ENCODE measurements around the gene TEX48. TPM values are rescaled to one million over a fixed set of nuclear protein-coding genes. Genes with fewer than 3 reads are reported as not detected.

Gene TEX48
- total RNA-seq, 2 donors from 2014 or later: not detected

DNA sequence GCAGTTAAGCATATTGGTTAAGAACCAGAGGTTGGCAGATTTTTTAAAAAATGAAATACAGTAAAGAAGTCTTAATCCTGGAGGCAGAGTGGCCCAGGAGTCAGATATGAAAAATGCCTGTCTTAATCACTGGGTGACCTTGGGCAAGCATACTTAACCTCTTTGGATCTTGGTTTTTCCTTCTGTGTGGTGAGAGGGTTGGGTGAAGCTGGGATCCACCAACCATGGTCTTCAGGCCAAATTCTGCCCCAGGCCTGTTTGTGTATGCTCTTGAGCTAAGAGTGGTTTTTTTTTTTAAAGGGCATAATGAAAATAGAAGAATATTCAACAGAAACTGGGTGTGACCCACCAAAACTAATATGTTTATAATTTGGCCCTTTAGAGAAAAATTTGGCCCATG, 20.0 kb upstream of the TEX48 start:
- no peaks in the 10 kb centered on the region for H3K36me3 ChIP-seq
- TF ChIP-seq, protein P1, sequence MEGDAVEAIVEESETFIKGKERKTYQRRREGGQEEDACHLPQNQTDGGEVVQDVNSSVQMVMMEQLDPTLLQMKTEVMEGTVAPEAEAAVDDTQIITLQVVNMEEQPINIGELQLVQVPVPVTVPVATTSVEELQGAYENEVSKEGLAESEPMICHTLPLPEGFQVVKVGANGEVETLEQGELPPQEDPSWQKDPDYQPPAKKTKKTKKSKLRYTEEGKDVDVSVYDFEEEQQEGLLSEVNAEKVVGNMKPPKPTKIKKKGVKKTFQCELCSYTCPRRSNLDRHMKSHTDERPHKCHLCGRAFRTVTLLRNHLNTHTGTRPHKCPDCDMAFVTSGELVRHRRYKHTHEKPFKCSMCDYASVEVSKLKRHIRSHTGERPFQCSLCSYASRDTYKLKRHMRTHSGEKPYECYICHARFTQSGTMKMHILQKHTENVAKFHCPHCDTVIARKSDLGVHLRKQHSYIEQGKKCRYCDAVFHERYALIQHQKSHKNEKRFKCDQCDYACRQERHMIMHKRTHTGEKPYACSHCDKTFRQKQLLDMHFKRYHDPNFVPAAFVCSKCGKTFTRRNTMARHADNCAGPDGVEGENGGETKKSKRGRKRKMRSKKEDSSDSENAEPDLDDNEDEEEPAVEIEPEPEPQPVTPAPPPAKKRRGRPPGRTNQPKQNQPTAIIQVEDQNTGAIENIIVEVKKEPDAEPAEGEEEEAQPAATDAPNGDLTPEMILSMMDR (IDR thresholded peaks at IDR 0.05): no peak
- H3K4me1 ChIP-seq: no peaks in the 10 kb centered on the region
- H3K27me3 ChIP-seq: no peaks in the 10 kb centered on the region
- DNase-seq: no peak
- no peak overlapping the region for H3K27ac ChIP-seq
- no peak overlapping the region for H3K4me3 ChIP-seq
- intact Hi-C loops (cut with DNase I): no loop called here
- H3K9me3 ChIP-seq: no peaks in the 10 kb centered on the region
- no peak overlapping the region for H3K9ac ChIP-seq (ENCODE audit: low read depth in 2 of 2, low read length in 2 of 2)

DNA sequence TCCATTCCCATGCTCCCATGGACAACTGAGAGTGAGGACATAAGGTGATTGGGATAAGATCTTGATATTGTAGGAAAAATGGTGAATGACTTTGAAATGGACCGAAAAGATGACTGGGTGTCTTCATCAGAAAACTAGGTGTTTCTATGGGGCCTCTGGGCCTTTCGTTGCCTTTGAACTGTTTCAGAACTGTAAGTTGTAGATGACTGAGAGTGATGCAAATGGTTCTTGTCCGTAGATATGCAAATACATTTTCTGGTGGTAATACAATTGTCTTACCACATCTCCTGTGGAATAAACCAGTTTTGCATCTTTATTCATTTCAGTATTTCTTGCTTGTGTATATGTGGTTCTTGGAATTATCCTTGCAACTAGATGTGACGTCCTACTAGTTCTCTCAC, 16.0 kb upstream of the TEX48 start:
- no peak for DNase-seq
- no peak overlapping the region for H3K9ac ChIP-seq (ENCODE audit: low read depth in 2 of 2, low read length in 2 of 2)
- no peaks in the 10 kb centered on the region for H3K27me3 ChIP-seq
- H3K27ac ChIP-seq: no peak overlapping the region
- intact Hi-C loops (cut with DNase I): no loop called here
- TF ChIP-seq, protein P1 (IDR thresholded peaks at IDR 0.05): no peak
- no peaks in the 10 kb centered on the region for H3K4me1 ChIP-seq
- no peak overlapping the region for H3K4me3 ChIP-seq
- H3K36me3 ChIP-seq: no peaks in the 10 kb centered on the region
- no peaks in the 10 kb centered on the region for H3K9me3 ChIP-seq

DNA sequence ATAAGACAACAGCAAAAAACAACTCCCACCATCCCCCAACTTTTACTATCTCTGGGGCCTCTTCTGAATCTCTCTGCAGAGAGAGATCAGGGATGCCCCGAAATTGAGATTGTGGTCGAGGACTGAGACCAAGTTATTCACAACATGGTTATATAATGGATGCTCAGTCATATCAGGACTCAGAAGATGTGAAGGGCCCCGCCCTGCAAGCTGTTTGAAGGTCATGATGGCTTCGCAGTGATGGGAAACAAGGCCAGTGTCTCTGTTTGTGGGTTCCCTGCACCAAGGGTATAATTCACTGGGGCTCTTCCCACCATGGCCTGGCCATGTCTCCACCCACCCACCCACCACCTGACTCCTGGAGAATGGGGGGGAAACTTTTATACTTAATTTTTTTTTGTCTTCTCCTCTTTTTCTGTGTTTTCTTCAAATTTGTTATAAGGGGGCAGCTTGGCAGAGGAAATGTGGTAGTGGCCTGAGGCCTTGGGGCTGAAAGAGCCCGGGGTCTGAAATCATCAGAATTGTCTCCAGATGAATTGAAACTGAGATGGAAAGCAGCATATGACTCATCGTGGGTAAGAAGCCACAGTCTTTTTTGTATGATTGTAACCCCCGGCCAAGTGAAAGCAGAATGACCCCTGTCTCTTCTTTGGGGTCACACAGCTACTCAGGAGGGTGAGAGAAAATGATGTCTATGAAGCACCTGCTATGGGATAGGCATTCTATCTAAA, 15.0 kb upstream of the TEX48 start:
- Histone ChIP-seq H3K27me3 (no peaks in the 10 kb centered on the region), H3K27ac (no peak overlapping the region), H3K9ac (ENCODE audit: low read depth in 2 of 2, low read length in 2 of 2) (no peak overlapping the region), H3K9me3 (no peaks in the 10 kb centered on the region), H3K4me1 (no peaks in the 10 kb centered on the region), H3K36me3 (no peaks in the 10 kb centered on the region), H3K4me3 (no peak overlapping the region)
- TF ChIP-seq, protein P1 (IDR thresholded peaks at IDR 0.05): no peak
- intact Hi-C loops (cut with DNase I): no loop called here
- no peak for DNase-seq

DNA sequence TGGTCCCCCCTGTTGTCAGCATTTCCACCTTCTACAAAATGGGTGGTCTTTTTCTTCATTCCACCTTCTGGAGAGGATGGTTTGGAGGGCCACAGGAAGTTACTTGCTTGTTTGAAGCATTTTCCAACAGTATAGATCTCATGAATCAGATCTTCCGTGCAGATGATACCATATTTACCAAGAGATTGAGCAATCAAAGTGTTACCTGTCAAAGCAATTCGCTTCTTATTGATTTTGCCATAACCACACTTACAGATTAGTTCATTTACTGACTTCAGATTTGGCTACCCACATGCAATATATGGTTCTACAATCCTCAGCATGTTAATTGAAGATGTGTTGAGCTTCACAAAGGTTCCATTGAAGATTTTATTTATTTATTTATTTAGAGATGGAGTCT, 14.0 kb upstream of the TEX48 start:
- Histone ChIP-seq H3K36me3 (no peaks in the 10 kb centered on the region), H3K4me3 (no peak overlapping the region), H3K27me3 (no peaks in the 10 kb centered on the region), H3K9me3 (no peaks in the 10 kb centered on the region), H3K4me1 (no peaks in the 10 kb centered on the region), H3K9ac (ENCODE audit: low read depth in 2 of 2, low read length in 2 of 2) (no peak overlapping the region), H3K27ac (no peak overlapping the region)
- intact Hi-C loops (cut with DNase I): no loop called here
- TF ChIP-seq, protein P1 (IDR thresholded peaks at IDR 0.05): no peak
- no peak for DNase-seq

DNA sequence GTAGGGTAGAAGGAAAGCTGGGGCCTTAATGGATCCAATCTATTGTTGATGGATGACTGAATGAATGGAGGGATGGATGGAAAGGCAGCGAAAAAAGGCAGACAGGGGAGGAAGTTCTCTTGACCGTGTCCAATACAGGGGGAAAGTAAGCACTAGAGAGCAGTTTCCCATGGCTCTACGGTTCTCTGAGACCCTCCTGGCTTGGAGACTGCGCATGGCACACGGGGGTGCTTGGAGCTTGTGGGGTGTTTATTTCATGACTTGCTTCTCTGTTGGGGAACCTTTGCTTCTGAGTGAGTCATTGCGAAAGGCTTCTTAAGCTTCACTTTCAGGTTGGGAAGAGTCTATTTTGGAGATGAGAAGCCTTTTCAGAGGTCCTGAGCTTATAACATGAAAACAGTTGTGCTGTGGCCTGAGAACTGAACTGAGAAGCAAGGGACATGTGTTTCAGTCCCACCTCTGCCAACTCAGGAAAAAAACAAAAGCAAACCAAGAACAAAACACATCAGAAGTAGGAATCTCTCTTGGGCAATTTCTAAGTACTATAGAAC, 12.8 kb upstream of the TEX48 start:
- H3K9ac ChIP-seq (ENCODE audit: low read depth in 2 of 2, low read length in 2 of 2): no peak overlapping the region
- no peaks in the 10 kb centered on the region for H3K4me1 ChIP-seq
- intact Hi-C loops (cut with DNase I): no loop called here
- H3K27me3 ChIP-seq: no peaks in the 10 kb centered on the region
- TF ChIP-seq, protein P1 (IDR thresholded peaks at IDR 0.05): no peak
- H3K27ac ChIP-seq: no peak overlapping the region
- DNase-seq: no peak
- H3K36me3 ChIP-seq: no peaks in the 10 kb centered on the region
- no peak overlapping the region for H3K4me3 ChIP-seq
- no peaks in the 10 kb centered on the region for H3K9me3 ChIP-seq

All from colonic mucosa (tissue), 4 donors.